ENCODE results near the gene SLC25A42.

SLC25A42 gene

GRCh38 chr19:19025861-19026260, 37.9 kb upstream of the SLC25A42 start:
- TF ChIP-seq SPI1 (IDR thresholded peaks at IDR 0.05; ENCODE audit: borderline replicate concordance, low read depth), result no peak
- TF ChIP-seq CTCF (IDR thresholded peaks at IDR 0.05; ENCODE audit: insufficient read depth, low read length), result no peak
- TF ChIP-seq POLR2AphosphoS5 (IDR thresholded peaks at IDR 0.05; ENCODE audit: low read depth), result no peak
- no peak for TF ChIP-seq GABPA (IDR thresholded peaks at IDR 0.05; ENCODE audit: low read depth)
- TF ChIP-seq REST (IDR thresholded peaks at IDR 0.05; ENCODE audit: insufficient replicate concordance, low read depth), result no peak
- no peak overlapping the region for H3K4me3 ChIP-seq (replicated peaks; ENCODE audit: insufficient read depth, low read length)
- H3K27me3 ChIP-seq (ENCODE audit: insufficient read depth, poor library complexity, severe bottlenecking), result no peaks in the 10 kb centered on the region
- no peak for DNase-seq (ENCODE audit: low read depth in 1 of 2, low spot score in 1 of 2)
- H3K27ac ChIP-seq (replicated peaks), result no peak overlapping the region

- peak in 1 of 2 experiments; percentile 60 for DNase-seq (ENCODE audit: low read depth in 1 of 2, low spot score in 1 of 2)
- Histone ChIP-seq H3K4me3 (replicated peaks; ENCODE audit: insufficient read depth, low read length) (no peak overlapping the region), H3K27ac (replicated peaks) (no peak overlapping the region), H3K27me3 (ENCODE audit: insufficient read depth, poor library complexity, severe bottlenecking) (no peaks in the 10 kb centered on the region)
- TF ChIP-seq CTCF (IDR thresholded peaks at IDR 0.05; ENCODE audit: insufficient read depth, low read length), result peak; percentile 8
- no peak for TF ChIP-seq GABPA (IDR thresholded peaks at IDR 0.05; ENCODE audit: low read depth)
These were observed 37.4 kb upstream of the SLC25A42 start for GRCh38 chr19:19026299-19026971.

- Histone ChIP-seq H3K27ac (replicated peaks) (no peak overlapping the region), H3K4me3 (replicated peaks; ENCODE audit: insufficient read depth, low read length) (no peak overlapping the region), H3K27me3 (ENCODE audit: insufficient read depth, poor library complexity, severe bottlenecking) (no peaks in the 10 kb centered on the region)
- no peak for DNase-seq (ENCODE audit: low read depth in 1 of 2, low spot score in 1 of 2)
- TF ChIP-seq POLR2AphosphoS5 (IDR thresholded peaks at IDR 0.05; ENCODE audit: low read depth) (no peak), REST (IDR thresholded peaks at IDR 0.05; ENCODE audit: insufficient replicate concordance, low read depth) (no peak), SPI1 (IDR thresholded peaks at IDR 0.05; ENCODE audit: borderline replicate concordance, low read depth) (no peak), GABPA (IDR thresholded peaks at IDR 0.05; ENCODE audit: low read depth) (no peak), CTCF (IDR thresholded peaks at IDR 0.05; ENCODE audit: insufficient read depth, low read length) (no peak)
These were observed 36.6 kb upstream of the SLC25A42 start for GRCh38 chr19:19027228-19027627.

GRCh38 chr19:19028526-19028925, 35.3 kb upstream of the SLC25A42 start:
- Histone ChIP-seq H3K27me3 (ENCODE audit: insufficient read depth, poor library complexity, severe bottlenecking) (no peaks in the 10 kb centered on the region), H3K27ac (replicated peaks) (no peak overlapping the region), H3K4me3 (replicated peaks; ENCODE audit: insufficient read depth, low read length) (no peak overlapping the region)
- no peak for DNase-seq (ENCODE audit: low read depth in 1 of 2, low spot score in 1 of 2)
- no peak for TF ChIP-seq CTCF (IDR thresholded peaks at IDR 0.05; ENCODE audit: insufficient read depth, low read length)
- no peak for TF ChIP-seq REST (IDR thresholded peaks at IDR 0.05; ENCODE audit: insufficient replicate concordance, low read depth)
- no peak for TF ChIP-seq GABPA (IDR thresholded peaks at IDR 0.05; ENCODE audit: low read depth)
- TF ChIP-seq POLR2AphosphoS5 (IDR thresholded peaks at IDR 0.05; ENCODE audit: low read depth), result no peak
- no peak for TF ChIP-seq SPI1 (IDR thresholded peaks at IDR 0.05; ENCODE audit: borderline replicate concordance, low read depth)

Data from HL-60 (cell line).